A549 (cell line): ENCODE data around the gene C2CD3. TPM values are rescaled to one million over a fixed set of nuclear protein-coding genes. Genes with fewer than 3 reads are reported as not detected.

Experiments
- ATAC-seq, 2 experiments: fragments of 200-7000 bp in 1 of 2; fragments of >200 bp in 1 of 2; cut with Nextera tagmentation in 1 of 2; cut with Tn5 transposase in 1 of 2; 3 replicates each; pipeline versions ENCODE4 v1.8.0 to v1.9.1; 2018 to 2020; ENCODE audit warnings: mild to moderate bottlenecking in 1 of 2, moderate library complexity in 1 of 2
- CTCF ChIA-PET: fragments of 300-600 bp; sonication (Branson Sonifier 250); formaldehyde crosslinking; extraction: SDS; loops from one replicate; lab custom pipeline; 2021; ENCODE audit warnings: antibody characterized with exemption, inconsistent platforms; lab: Yijun Ruan, JAX
- POLR2A ChIA-PET: fragments of 350-600 bp; formaldehyde crosslinking; extraction: SDS; loops from one replicate; lab custom pipeline; 2021; ENCODE audit warnings: antibody characterized with exemption, inconsistent platforms; lab: Yijun Ruan, JAX
- DNase-seq, 2 experiments: peaks; one replicate each; pipeline versions ENCODE4 v3.0.0 to v3.0.0-alpha.2; 2011 to 2016; ENCODE audit warnings: low read depth in 1 of 2, low spot score in 1 of 2
- FAIRE-seq: peaks from 2 replicates; lab custom pipeline; 2011; peaks lifted over from hg19 to GRCh38; lab: Jason Lieb, UNC
- H3K27ac ChIP-seq, 2 experiments: fragments of >200 bp; sonication (Bioruptor Twin); formaldehyde crosslinking; 3 replicates each; pipeline ENCODE4 v1.5.1; 2016 to 2017
- H3K4me1 ChIP-seq: fragments of >200 bp; sonication (Bioruptor Twin); formaldehyde crosslinking; 3 replicates; pipeline ENCODE4 v1.6.1; 2016
- H3K4me2 ChIP-seq: fragments of >200 bp; sonication (Bioruptor Twin); formaldehyde crosslinking; 3 replicates; pipeline ENCODE4 v1.6.1; 2016
- H3K4me3 ChIP-seq: fragments of >200 bp; sonication (Bioruptor Twin); formaldehyde crosslinking; 3 replicates; pipeline ENCODE4 v1.5.1; 2016
- H3K9me3 ChIP-seq: fragments of >200 bp; sonication (Bioruptor Twin); formaldehyde crosslinking; 3 replicates; pipeline ENCODE4 v1.6.1; 2016
- BHLHE40 ChIP-seq: IDR thresholded peaks from 2 replicates; pipeline ENCODE4 v1.6.1; 2012; ENCODE audit warnings: low read depth, low read length, inconsistent platforms
- CBX2 ChIP-seq: fragments of 200-600 bp; sonication (generic); IDR thresholded peaks from 2 replicates; pipeline ENCODE4 v1.6.1; 2016; ENCODE audit warnings: low read depth, mild to moderate bottlenecking, borderline replicate concordance
- CBX8 ChIP-seq: fragments of 200-600 bp; sonication (generic); IDR thresholded peaks from 2 replicates; pipeline ENCODE4 v1.6.1; 2016
- CHD4 ChIP-seq: fragments of 200-600 bp; sonication (generic); IDR thresholded peaks from 2 replicates; pipeline ENCODE4 v1.6.1; 2016; ENCODE audit warnings: antibody characterized with exemption, mild to moderate bottlenecking, borderline replicate concordance
- EP300 ChIP-seq, 2 experiments: fragments of >200 bp; sonication (Bioruptor Twin); formaldehyde crosslinking; IDR thresholded peaks; 2 replicates in 1 of 2; 3 replicates in 1 of 2; pipeline ENCODE4 v1.6.1; 2016 to 2017
- ESRRA ChIP-seq: fragments of 150-350 bp; IDR thresholded peaks from 2 replicates; pipeline ENCODE4 v1.6.1; 2014; ENCODE audit warnings: mild to moderate bottlenecking, low read length, borderline replicate concordance
- FOSL2 ChIP-seq, 2 experiments: fragments of 450-650 bp in 1 of 2; fragments of >200 bp in 1 of 2; sonication (Bioruptor Twin) in 1 of 2; formaldehyde crosslinking; IDR thresholded peaks; 2 replicates each; pipeline versions ENCODE4 v1.5.0 to v1.6.1; 2016 to 2020; ENCODE audit warnings: mild to moderate bottlenecking in 1 of 2, moderate library complexity in 1 of 2
- FOXS1 ChIP-seq: fragments of 250-450 bp; sonication (Bioruptor Pico); IDR thresholded peaks from 2 replicates; pipeline ENCODE4 v1.5.0; 2020; ENCODE audit warnings: mild to moderate bottlenecking, moderate library complexity
- HDAC2 ChIP-seq: fragments of 200-600 bp; sonication (generic); IDR thresholded peaks from 2 replicates; pipeline ENCODE4 v1.6.1; 2016
- HOXA7 ChIP-seq: fragments of 250-450 bp; sonication (Bioruptor Pico); IDR thresholded peaks from 2 replicates; pipeline ENCODE4 v1.5.0; 2020; ENCODE audit warnings: mild to moderate bottlenecking, moderate library complexity
- HOXB13 ChIP-seq: fragments of 250-450 bp; sonication (Bioruptor Pico); IDR thresholded peaks from 2 replicates; pipeline ENCODE4 v1.5.0; 2020; ENCODE audit warnings: low read depth, mild to moderate bottlenecking, moderate library complexity
- HOXB5 ChIP-seq: fragments of 250-450 bp; sonication (Bioruptor Pico); IDR thresholded peaks from 2 replicates; pipeline ENCODE4 v1.5.0; 2020; ENCODE audit warnings: mild to moderate bottlenecking, moderate library complexity
- JUN ChIP-seq, 2 experiments: fragments of >200 bp; sonication (Bioruptor Twin); formaldehyde crosslinking; IDR thresholded peaks; 2 replicates in 1 of 2; 3 replicates in 1 of 2; pipeline ENCODE4 v1.6.1; 2016 to 2017
- KDM1A ChIP-seq: fragments of 200-600 bp; sonication (generic); IDR thresholded peaks from 2 replicates; pipeline ENCODE4 v1.6.1; 2016; ENCODE audit warnings: low read depth, mild to moderate bottlenecking
- MAX ChIP-seq: IDR thresholded peaks from 2 replicates; pipeline ENCODE4 v1.6.1; 2012
- MAZ ChIP-seq: fragments of 150-350 bp; IDR thresholded peaks from 2 replicates; pipeline ENCODE4 v1.6.1; 2014; ENCODE audit warnings: antibody characterized with exemption, low read depth, low read length, borderline replicate concordance
- NFE2L2 ChIP-seq: fragments of 150-350 bp; conservative IDR thresholded peaks from 2 replicates; pipeline ENCODE4 v1.6.1; 2014; ENCODE audit warnings: low read length
- NPAS2 ChIP-seq: fragments of 250-450 bp; sonication (Bioruptor Pico); IDR thresholded peaks from 2 replicates; pipeline ENCODE4 v1.8.0; 2022; ENCODE audit warnings: mild to moderate bottlenecking, moderate library complexity, borderline replicate concordance
- NR3C1 ChIP-seq: fragments of >200 bp; sonication (Bioruptor Twin); formaldehyde crosslinking; IDR thresholded peaks from 3 replicates; pipeline ENCODE4 v1.6.1; 2017
- PBX3 ChIP-seq: IDR thresholded peaks from 2 replicates; pipeline ENCODE4 v1.6.1; 2012
- POLR2A ChIP-seq: IDR thresholded peaks from 2 replicates; pipeline ENCODE4 v1.6.1; 2012; ENCODE audit warnings: mild to moderate bottlenecking, low read length
- POLR2AphosphoS2 ChIP-seq: conservative IDR thresholded peaks from 2 replicates; pipeline ENCODE4 v1.6.1; 2012; ENCODE audit warnings: low read length, improper control_type of control experiment, inconsistent platforms
- RAD21 ChIP-seq, 2 experiments: fragments of >200 bp in 1 of 2; sonication (Bioruptor Twin) in 1 of 2; formaldehyde crosslinking in 1 of 2; IDR thresholded peaks in 1 of 2; conservative IDR thresholded peaks in 1 of 2; 2 replicates in 1 of 2; 3 replicates in 1 of 2; pipeline ENCODE4 v1.6.1; 2012 to 2018; ENCODE audit warnings: inconsistent platforms in 1 of 2
- RCOR1 ChIP-seq: fragments of 150-350 bp; IDR thresholded peaks from 2 replicates; pipeline ENCODE4 v1.6.1; 2014; ENCODE audit warnings: antibody characterized with exemption, low read length, low read depth
- RFX5 ChIP-seq: fragments of 450-650 bp; IDR thresholded peaks from 2 replicates; pipeline ENCODE4 v1.7.1; 2014; ENCODE audit warnings: antibody characterized with exemption, mild to moderate bottlenecking, moderate library complexity
- SMC3 ChIP-seq: fragments of >200 bp; sonication (Bioruptor Twin); formaldehyde crosslinking; IDR thresholded peaks from 3 replicates; pipeline ENCODE4 v1.6.1; 2018; ENCODE audit warnings: inconsistent platforms
- SREBF2 ChIP-seq: fragments of 450-650 bp; IDR thresholded peaks from 2 replicates; pipeline ENCODE4 v1.6.1; 2014; ENCODE audit warnings: mild to moderate bottlenecking, moderate library complexity
- ZNF302 ChIP-seq: fragments of 250-450 bp; sonication (Bioruptor Pico); IDR thresholded peaks from 2 replicates; pipeline ENCODE4 v1.9.0; 2021; ENCODE audit warnings: inconsistent platforms, mild to moderate bottlenecking, moderate library complexity
- ZSCAN20 ChIP-seq: fragments of 250-450 bp; sonication (Bioruptor Pico); IDR thresholded peaks from 2 replicates; pipeline ENCODE4 v1.8.0; 2022; ENCODE audit warnings: mild to moderate bottlenecking, moderate library complexity
- WGBS: methylation state at CpG from one replicate; pipeline ENCODE4 v1.1.6; 2017; ENCODE audit errors: missing lambda C conversion rate; 5-methylcytosine and 5-hydroxymethylcytosine counted together
- polyA plus RNA-seq, 4 experiments: library from polyadenylated mRNA; depleted of rRNA in 3 of 4; stranded (reverse); fragments of >200 nt; fragmentation: RNase III in 1 of 4; extraction: RNeasy Plus Mini Kit Qiagen cat#74134 plus additional on column Dnase treatment in 1 of 4; gene quantifications; 2 replicates in 3 of 4; 3 replicates in 1 of 4; pipeline ENCODE4 v1.2.3, GENCODE V29; 2011 to 2017
- TF ChIP-seq, protein P1 (sequence below): fragments of 200-600 bp; sonication (generic); IDR thresholded peaks from 2 replicates; pipeline ENCODE4 v1.6.1; 2016; ENCODE audit warnings: antibody characterized with exemption, mild to moderate bottlenecking, moderate library complexity

C2CD3 gene
- polyA plus RNA-seq, 2 of the 4 experiments (the other 2 are of a cell fraction), result 15.2 to 19.8 TPM

DNA sequence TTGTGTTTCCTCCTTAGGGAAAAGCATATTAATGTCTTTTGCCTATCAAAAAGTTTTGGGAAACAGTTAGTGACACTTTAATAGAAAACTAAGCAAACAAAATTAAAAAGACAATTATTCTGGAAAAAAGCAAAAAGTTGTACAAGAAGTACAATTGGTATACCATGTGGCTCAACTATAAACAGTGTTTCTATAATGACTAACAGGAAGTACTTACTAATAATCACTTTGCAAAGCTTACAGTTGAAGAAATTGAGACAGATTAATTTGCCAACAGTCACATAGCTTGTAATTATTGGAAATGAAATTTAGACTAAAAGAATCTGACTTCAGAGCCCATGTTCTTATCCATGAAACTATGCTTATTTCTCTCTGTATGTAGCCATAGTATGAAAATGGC, 25.0 kb upstream of the C2CD3 start:
- Histone ChIP-seq H3K4me1 (no peaks in the 10 kb centered on the region), H3K4me3 (no peak overlapping the region), H3K4me2 (no peak overlapping the region), H3K9me3 (no peaks in the 10 kb centered on the region), H3K27ac (no peak overlapping the region)
- DNase-seq (no peak), FAIRE-seq (peak; percentile 51), ATAC-seq (no peak)
- CTCF ChIA-PET, result interaction anchor here (0.6 to 0.9 kb wide), 2 partner anchors 13 to 25 kb away, joined by 3 read pairs; partner anchors contain the start of genes C2CD3 and PPME1
- TF ChIP-seq ZSCAN20 (CRISPR knock-in tag) (no peak), HOXA7 (CRISPR knock-in tag) (no peak), RFX5 (no peak), EP300 (IDR thresholded peaks at IDR 0.05) (no peak), HOXB13 (CRISPR knock-in tag) (no peak), RCOR1 (no peak), NPAS2 (no peak), SMC3 (no peak), CHD4 (no peak), BHLHE40 (no peak), NFE2L2 (no peak), CBX8 (no peak), CBX2 (no peak), NR3C1 (no peak), MAZ (no peak), ESRRA (no peak), PBX3 (no peak)
- POLR2A ChIA-PET, result no interaction called here

GRCh38 chr11:74185695-74186094, 14.9 kb upstream of the C2CD3 start:
- Histone ChIP-seq H3K9me3 (no peaks in the 10 kb centered on the region), H3K27ac (no peak overlapping the region), H3K4me3 (no peak overlapping the region), H3K4me1 (peaks cover 13% of the 10 kb centered on the region; the same call in 2 of the 3 replicates), H3K4me2 (peak overlapping the region; percentile 23; the same call in 1 of the 3 replicates)
- POLR2A ChIA-PET, result interaction anchor here (0.8 kb wide), 1 partner anchor 15 kb away, joined by 3 read pairs; the partner anchor contains the start of genes C2CD3 and PPME1
- CTCF ChIA-PET, result interaction anchor here (0.6 to 1.3 kb wide), 3 partner anchors 9 to 1915 kb away, joined by 3 read pairs; no protein-coding TSS in a partner anchor
- TF ChIP-seq MAZ (no peak), HDAC2 (no peak), FOXS1 (CRISPR knock-in tag) (no peak), RAD21 (conservative IDR thresholded peaks at IDR 0.05 in 1 of 2, IDR thresholded peaks at IDR 0.05 in 1 of 2) (no peak), SREBF2 (no peak), BHLHE40 (no peak), EP300 (IDR thresholded peaks at IDR 0.05) (no peak), FOSL2 (IDR thresholded peaks at IDR 0.05) (no peak), FOSL2 (CRISPR knock-in tag; IDR thresholded peaks at IDR 0.05) (no peak), POLR2A (no peak), MAX (no peak), POLR2AphosphoS2 (no peak), RCOR1 (no peak), KDM1A (no peak), HOXB5 (CRISPR knock-in tag) (no peak), JUN (IDR thresholded peaks at IDR 0.05) (no peak), RFX5 (no peak), ZNF302 (CRISPR knock-in tag) (no peak), SMC3 (no peak)
- TF ChIP-seq, protein P1, sequence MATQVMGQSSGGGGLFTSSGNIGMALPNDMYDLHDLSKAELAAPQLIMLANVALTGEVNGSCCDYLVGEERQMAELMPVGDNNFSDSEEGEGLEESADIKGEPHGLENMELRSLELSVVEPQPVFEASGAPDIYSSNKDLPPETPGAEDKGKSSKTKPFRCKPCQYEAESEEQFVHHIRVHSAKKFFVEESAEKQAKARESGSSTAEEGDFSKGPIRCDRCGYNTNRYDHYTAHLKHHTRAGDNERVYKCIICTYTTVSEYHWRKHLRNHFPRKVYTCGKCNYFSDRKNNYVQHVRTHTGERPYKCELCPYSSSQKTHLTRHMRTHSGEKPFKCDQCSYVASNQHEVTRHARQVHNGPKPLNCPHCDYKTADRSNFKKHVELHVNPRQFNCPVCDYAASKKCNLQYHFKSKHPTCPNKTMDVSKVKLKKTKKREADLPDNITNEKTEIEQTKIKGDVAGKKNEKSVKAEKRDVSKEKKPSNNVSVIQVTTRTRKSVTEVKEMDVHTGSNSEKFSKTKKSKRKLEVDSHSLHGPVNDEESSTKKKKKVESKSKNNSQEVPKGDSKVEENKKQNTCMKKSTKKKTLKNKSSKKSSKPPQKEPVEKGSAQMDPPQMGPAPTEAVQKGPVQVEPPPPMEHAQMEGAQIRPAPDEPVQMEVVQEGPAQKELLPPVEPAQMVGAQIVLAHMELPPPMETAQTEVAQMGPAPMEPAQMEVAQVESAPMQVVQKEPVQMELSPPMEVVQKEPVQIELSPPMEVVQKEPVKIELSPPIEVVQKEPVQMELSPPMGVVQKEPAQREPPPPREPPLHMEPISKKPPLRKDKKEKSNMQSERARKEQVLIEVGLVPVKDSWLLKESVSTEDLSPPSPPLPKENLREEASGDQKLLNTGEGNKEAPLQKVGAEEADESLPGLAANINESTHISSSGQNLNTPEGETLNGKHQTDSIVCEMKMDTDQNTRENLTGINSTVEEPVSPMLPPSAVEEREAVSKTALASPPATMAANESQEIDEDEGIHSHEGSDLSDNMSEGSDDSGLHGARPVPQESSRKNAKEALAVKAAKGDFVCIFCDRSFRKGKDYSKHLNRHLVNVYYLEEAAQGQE, result no peak
- ATAC-seq (no peak), DNase-seq (no peak), FAIRE-seq (no peak)
- 86% methylated on average over 2 of the region's 2 CpGs for WGBS
